GM10266 (cell line): Measurements from ENCODE around the gene FAM3D.

ENCODE experiments used
- DNase-seq: peaks from one replicate; pipeline ENCODE4 v3.0.0; 2012; ENCODE audit errors: extremely low spot score
- CTCF ChIP-seq: IDR thresholded peaks from 2 replicates; pipeline ENCODE4 v1.5.1; 2012; ENCODE audit warnings: mild to moderate bottlenecking, low read depth; ENCODE audit not compliant: control insufficient read depth, insufficient read depth; ENCODE audit errors: missing control alignments

The FAM3D gene

GRCh38 chr3:58620421-58620820 lies 46.2 kb downstream of the FAM3D start:
- no peak for TF ChIP-seq CTCF
- DNase-seq = no peak

- DNase-seq = no peak
- no peak for TF ChIP-seq CTCF
Observed at GRCh38 chr3:58617338-58617761, 49.2 kb downstream of the FAM3D start.

- TF ChIP-seq CTCF = no peak
- DNase-seq = no peak
Observed at GRCh38 chr3:58613236-58614132, 53.1 kb downstream of the FAM3D start.

GRCh38 chr3:58612830-58613229 lies 53.7 kb downstream of the FAM3D start:
- DNase-seq = no peak
- no peak for TF ChIP-seq CTCF

- TF ChIP-seq CTCF = no peak
- no peak for DNase-seq
Observed at GRCh38 chr3:58609990-58610389, 56.6 kb downstream of the FAM3D start.

GRCh38 chr3:58608648-58609047 lies 57.9 kb downstream of the FAM3D start:
- TF ChIP-seq CTCF = no peak
- DNase-seq = no peak

- DNase-seq = no peak
- TF ChIP-seq CTCF = no peak
Observed at GRCh38 chr3:58607816-58608215, 58.8 kb downstream of the FAM3D start.
